IPS-NIHi7 (cell line): Measurements from ENCODE around the gene PCGF6.

Experiments
- DNase-seq: peaks from one replicate; pipeline ENCODE4 v3.0.0; 2012; ENCODE audit warnings: mixed read lengths; ENCODE audit errors: extremely low spot score

PCGF6 gene

DNA sequence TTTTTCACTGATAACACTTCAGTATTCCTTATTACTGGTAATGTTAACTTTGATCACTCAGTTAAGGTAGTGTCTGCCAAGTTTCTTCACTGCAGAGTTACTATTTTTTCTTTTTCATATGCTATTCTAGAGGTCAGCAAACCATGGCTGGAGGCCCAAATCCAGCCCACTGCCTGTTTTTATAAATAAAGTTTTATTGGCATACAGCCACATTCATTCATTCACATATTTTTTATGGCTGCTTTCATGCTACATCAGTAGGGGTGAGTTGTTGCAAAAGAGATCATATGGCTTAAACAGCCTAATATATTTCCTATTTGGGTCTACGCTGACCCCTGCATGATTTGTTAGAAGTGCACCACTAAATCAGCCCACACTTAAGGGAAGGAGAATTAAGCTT is 94.3 kb downstream of the PCGF6 start:
- DNase-seq: no peak

DNA sequence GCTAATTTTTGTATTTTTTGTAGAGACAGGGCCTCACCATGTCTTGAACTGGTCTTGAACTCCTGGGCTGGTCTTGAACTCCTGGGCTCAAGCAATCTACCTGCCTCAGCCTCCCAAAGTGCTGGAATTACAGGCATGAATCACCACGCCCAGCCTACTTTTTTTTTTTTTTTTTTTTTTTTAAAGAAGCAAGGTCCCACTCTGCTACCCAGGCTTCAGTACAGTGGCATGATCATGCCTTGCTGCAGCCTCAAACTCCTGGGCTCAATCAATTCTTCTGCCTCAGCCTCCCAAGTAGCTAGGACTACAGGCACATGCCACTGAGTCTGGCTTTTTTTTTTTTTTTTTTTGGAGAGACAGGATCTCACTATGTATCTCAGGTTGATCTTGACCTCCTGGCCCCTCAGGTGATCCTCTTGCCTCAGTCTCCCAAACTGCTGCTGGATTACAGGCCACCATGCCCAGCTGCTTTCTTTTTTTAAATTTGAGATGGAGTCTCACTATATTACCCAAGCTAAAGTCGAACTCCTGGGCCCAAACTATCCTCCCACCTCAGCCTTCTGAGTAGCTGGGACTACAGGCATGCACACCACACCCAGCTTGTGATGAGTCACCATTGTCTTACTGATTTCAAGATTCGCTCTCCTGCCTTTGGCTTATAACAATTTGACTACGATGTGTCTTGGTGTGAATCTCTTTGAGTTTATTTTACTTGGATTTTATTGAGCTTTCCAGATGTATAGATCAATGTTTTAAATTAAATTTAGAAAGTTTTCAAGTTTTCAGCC is 96.2 kb downstream of the PCGF6 start:
- DNase-seq: no peak

DNA sequence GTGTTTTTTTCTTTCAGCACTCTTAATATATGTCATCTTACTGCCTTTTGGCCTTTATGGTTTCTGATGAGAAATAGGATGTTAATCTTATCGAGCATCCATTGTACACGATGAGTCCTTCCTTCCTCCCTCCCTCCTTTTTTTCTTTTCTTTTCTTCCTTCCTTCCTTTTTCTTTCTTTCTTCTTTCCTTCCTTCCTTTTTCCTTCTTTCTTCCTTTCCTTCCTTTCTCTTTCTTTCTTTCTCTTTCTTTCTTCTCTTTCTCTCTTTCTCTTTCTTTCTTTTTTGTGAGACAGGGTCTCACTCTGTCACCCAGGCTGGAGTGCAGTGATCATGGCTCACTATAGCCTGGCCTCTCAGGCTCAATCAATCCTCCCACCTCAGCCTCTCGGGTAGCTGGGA is 96.8 kb downstream of the PCGF6 start:
- no peak for DNase-seq
